AG04449 (cell line): ENCODE measurements around the gene ZNF282.

ENCODE experiments used
- CTCF ChIA-PET: fragments of 350-600 bp; formaldehyde crosslinking; extraction: SDS; loops from one replicate; lab custom pipeline; 2021; ENCODE audit warnings: antibody characterized with exemption; lab: Yijun Ruan, JAX
- POLR2A ChIA-PET: fragments of 400-600, 350-600 bp; formaldehyde crosslinking; extraction: SDS; loops from one replicate; lab custom pipeline; 2020; ENCODE audit warnings: antibody characterized with exemption, inconsistent platforms; lab: Yijun Ruan, JAX
- DNase-seq: peaks from one replicate; pipeline ENCODE4 v3.0.0-alpha.2; 2010; ENCODE audit warnings: low read depth, low spot score
- H3K4me3 ChIP-seq: 2 replicates; pipeline ENCODE4 v1.5.1; 2011; ENCODE audit warnings: low read depth, mild to moderate bottlenecking, control low read depth, low read length
- TF ChIP-seq, protein P1 (sequence below): IDR thresholded peaks from one replicate; pipeline ENCODE4 v1.5.1; 2011; ENCODE audit warnings: mild to moderate bottlenecking, moderate library complexity, low read length, control low read depth, inconsistent platforms; ENCODE audit not compliant: insufficient read depth; ENCODE audit errors: missing control alignments

The ZNF282 gene

DNA sequence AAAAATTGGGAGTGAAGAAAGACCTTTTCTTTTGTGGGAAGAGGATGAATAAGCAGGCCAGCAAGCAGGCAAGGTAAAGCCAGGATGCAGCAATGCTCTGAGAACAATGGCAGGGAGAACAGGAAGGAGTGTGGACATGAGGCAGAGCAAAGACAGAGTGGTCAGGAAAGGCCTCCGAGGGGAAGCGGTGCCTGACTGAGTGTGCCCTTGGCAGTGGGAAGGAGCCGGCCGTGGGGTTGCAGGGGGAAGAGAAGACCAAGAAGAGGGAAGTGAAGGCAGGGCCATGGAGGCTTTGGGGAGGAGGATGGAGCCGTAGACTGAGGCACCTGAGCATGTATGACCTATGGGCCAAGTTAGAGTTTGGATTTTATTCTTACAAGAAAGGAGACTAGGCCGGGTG is 22.2 kb downstream of the ZNF282 start:
- ChIA-PET POLR2A (no interaction called here), CTCF (interaction anchor here (1.1 kb wide), 1 partner anchor 14 kb away, joined by 3 read pairs; no protein-coding TSS in a partner anchor)
- TF ChIP-seq, protein P1, sequence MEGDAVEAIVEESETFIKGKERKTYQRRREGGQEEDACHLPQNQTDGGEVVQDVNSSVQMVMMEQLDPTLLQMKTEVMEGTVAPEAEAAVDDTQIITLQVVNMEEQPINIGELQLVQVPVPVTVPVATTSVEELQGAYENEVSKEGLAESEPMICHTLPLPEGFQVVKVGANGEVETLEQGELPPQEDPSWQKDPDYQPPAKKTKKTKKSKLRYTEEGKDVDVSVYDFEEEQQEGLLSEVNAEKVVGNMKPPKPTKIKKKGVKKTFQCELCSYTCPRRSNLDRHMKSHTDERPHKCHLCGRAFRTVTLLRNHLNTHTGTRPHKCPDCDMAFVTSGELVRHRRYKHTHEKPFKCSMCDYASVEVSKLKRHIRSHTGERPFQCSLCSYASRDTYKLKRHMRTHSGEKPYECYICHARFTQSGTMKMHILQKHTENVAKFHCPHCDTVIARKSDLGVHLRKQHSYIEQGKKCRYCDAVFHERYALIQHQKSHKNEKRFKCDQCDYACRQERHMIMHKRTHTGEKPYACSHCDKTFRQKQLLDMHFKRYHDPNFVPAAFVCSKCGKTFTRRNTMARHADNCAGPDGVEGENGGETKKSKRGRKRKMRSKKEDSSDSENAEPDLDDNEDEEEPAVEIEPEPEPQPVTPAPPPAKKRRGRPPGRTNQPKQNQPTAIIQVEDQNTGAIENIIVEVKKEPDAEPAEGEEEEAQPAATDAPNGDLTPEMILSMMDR, result no peak
- no peak for DNase-seq
- H3K4me3 ChIP-seq, result no peak overlapping the region

DNA sequence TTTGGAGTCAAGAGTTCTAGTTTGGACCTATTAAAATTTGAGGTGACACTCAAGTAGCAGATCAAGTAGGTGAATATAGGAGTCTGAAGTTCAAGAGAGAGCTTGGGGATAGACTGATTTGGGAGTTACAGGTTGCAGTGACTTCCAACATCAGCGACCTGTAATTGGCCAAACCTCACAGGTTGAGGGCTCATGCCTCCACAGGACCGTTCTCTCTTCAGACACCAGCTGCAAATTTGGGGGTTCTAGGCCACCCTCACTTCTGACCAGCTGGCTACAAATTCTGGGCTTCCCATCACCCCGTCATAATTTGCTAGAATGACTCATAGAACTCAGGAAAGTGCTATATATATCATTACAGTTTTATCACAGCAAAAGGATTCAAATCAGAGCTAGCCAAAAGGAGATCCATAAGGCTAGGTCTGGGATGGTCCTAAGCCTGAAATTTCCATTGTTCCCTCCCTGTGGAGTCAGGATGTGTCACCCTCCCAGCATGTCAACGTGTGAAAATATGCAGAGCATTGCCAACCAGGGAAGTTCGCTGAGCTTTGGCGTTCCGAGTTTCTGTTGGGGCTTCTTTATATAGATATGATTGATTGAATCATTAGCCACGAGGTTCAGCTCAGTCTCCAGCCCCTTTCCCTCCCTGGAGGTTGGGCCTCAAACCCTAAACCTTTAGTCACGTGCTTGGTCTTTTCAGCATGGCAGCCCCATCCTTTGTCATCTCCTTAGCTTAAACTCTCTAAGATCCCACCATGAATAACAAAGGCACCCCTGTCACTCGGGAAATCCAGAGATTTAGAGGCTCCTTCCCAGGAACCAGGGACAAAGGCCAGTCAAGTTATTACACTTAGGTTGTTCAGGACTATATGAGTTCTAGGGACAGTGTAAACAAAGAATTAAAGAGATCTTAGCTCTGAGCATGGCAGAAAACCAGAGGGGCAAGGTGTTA is 23.4 kb downstream of the ZNF282 start:
- TF ChIP-seq, protein P1, result no peak
- ChIA-PET POLR2A (no interaction called here), CTCF (interaction anchor here (0.8 to 1.5 kb wide), 7 partner anchors 9 to 93 kb away, joined by 3 to 7 read pairs (median 4); partner anchors contain the start of genes ZNF282, ZNF398 and ZNF425)
- no peak for DNase-seq
- H3K4me3 ChIP-seq, result no peak overlapping the region

DNA sequence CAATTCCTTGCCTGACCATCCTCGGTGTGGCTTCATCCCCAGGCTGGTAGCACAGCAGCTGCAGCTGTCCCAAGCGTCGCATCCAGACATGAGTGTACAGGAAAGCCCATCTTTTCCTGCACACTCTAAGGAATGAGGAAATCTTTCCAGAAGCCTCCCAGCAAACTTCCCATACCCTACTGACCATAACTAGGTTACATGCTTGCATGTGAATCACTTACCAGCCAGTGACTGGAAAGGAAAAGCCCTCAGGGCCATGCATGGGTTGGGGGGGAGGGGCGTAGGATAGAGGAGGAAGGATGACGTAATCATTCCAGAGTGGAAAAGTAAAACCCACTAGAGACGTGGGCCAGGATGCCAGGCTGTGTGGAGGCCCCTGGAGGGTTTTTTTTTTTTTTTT is 25.2 kb downstream of the ZNF282 start:
- no peak overlapping the region for H3K4me3 ChIP-seq
- TF ChIP-seq, protein P1, result no peak
- ChIA-PET POLR2A (no interaction called here), CTCF (interaction anchor here (1.6 kb wide), 1 partner anchor 13 kb away, joined by 4 read pairs; no protein-coding TSS in a partner anchor)
- DNase-seq, result peak; percentile 34

DNA sequence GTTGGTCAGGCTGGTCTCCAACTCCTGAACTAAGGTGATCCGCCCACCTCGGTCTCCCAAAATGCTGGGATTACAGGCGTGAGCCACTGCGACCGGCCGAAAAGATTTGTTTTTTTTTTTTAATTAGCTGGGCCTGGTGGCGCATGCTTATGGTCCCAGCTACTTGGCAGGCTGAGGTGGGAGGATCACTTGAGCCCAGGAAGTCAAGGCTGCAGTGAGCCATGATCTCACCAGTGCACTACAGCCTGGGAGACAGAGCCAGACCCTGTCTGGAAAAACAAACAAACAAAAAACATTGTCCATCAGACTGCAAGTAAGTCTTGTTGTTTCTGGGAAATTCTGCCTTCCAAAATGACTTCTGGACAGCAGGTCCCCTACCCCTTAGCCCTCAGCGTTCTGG is 27.8 kb downstream of the ZNF282 start:
- ChIA-PET POLR2A (no interaction called here), CTCF (interaction anchor here (1.8 kb wide), 1 partner anchor 13 kb away, joined by 5 read pairs; no protein-coding TSS in a partner anchor)
- DNase-seq, result no peak
- H3K4me3 ChIP-seq, result no peak overlapping the region
- TF ChIP-seq, protein P1, result no peak

DNA sequence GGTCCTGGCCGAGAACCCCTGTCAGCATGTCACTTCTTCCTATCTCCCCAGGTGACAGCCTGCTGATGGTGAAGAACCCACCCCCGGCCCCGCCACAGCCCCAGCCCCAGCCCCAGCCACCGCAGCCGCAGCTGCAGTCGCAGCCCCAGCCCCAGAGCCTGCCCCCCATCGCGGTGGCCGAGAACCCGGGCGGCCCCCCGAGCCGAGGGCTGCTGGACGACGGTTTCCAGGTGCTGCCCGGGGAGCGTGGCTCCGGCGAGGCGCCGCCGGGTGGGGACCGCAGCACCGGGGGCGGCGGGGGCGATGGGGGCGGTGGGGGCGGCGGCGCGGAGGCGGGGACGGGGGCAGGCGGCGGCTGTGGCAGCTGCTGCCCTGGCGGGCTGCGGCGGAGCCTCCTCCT is 28.4 kb downstream of the ZNF282 start:
- no peak overlapping the region for H3K4me3 ChIP-seq
- no peak for DNase-seq
- ChIA-PET POLR2A (no interaction called here), CTCF (interaction anchor here (1.8 kb wide), 1 partner anchor 14 kb away, joined by 5 read pairs; no protein-coding TSS in a partner anchor)
- TF ChIP-seq, protein P1, result no peak

DNA sequence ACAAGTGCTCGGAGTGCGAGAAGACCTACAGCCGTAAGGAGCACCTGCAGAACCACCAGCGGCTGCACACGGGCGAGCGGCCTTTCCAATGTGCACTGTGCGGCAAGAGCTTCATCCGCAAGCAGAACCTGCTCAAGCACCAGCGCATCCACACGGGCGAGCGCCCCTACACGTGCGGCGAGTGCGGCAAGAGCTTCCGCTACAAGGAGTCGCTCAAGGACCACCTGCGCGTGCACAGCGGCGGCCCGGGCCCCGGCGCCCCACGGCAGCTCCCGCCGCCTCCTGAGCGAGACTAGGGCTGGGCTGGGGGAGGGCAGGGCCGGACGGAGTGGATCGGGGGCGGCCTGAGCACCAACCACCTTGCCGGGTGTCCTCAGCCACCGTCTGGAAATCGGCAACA is 29.0 kb downstream of the ZNF282 start:
- no peak for DNase-seq
- ChIA-PET POLR2A (no interaction called here), CTCF (interaction anchor here (1.8 kb wide), 1 partner anchor 14 kb away, joined by 5 read pairs; no protein-coding TSS in a partner anchor)
- no peak overlapping the region for H3K4me3 ChIP-seq
- TF ChIP-seq, protein P1, result no peak
